GM18511 (cell line): ENCODE data around the gene TMTC3.

ENCODE experiments used
- ATAC-seq: cut with Tn5 transposase; IDR thresholded peaks from one replicate; pipeline ENCODE4 v1.9.1; 2021; ENCODE audit warnings: mild to moderate bottlenecking, moderate library complexity; ENCODE audit not compliant: unreplicated experiment

TMTC3 gene

GRCh38 chr12:88223519-88223918 is 81.4 kb downstream of the TMTC3 start:
- ATAC-seq: no peak

- ATAC-seq: no peak
These were observed 83.7 kb downstream of the TMTC3 start for GRCh38 chr12:88225776-88226175.

DNA sequence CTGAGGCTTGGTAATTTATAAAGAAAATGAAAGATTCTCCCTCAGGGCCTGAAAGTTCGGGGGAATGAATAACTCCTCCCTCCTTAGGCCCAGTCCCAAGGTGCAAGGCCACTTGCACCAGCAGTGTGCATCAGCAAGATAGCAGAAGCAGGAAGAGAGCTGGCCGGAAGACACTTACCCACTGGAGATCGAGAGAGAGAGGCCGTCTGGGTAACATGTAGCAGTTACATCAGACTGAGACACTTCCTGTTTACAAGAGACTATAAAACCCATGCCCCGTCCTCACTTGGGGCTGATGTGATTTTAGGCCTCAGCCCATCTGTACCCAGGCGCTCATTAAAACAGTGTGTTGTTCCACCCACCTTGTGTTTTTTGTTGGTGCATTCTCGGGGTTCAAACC is 85.2 kb downstream of the TMTC3 start:
- ATAC-seq: no peak

DNA sequence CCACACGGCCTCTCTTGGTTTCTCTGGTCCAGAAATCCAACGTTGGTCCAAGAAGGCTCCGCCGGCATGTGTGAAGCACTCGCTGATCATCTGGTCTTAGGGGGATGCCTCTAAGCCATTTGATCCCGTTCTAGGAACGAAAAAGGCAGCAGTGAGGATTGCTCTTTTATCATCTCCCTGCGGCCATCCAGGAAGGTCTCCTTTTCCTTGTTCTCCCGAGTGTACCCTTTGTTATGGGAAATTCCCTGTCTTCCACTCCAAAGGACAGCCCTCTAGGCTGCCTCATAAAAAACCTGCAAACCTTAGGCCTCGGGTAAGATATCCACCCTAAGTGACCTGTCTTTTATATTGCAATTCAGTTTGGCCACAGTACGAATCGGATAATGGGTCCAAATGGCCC is 85.8 kb downstream of the TMTC3 start:
- ATAC-seq: no peak

- ATAC-seq: no peak
These were observed 86.6 kb downstream of the TMTC3 start for GRCh38 chr12:88228720-88229119.

- no peak for ATAC-seq
These were observed 88.2 kb downstream of the TMTC3 start for GRCh38 chr12:88230271-88230670.

DNA sequence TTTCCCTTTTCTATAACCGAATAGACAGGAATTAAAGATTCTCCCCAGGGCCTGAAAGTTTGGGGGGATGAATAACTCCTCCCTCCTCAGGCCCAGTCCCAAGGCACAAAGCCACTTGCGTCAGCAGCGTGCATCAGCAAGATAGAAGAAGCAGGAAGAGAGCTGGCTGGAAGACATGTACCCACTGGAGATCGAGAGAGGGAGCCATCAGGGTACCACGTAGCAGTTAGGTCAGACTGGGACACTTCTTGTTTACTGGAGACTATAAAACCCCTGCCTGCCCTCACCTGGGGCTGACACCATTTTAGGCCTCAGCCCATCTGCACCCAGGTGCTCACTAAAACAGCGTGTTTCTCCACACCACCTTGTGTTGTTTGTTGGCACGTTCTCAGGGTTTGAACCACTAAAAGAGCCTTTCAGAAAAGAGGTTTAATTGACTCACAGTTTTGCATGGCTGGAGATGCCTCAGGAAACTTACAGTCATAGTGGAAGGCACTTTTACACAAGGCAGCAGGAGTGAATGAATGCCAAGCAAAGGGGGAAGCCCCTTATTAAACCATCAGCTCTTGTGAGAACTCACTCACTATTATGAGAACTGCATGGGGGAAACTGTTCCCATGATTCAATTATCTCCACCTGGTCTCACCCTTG is 93.2 kb downstream of the TMTC3 start:
- no peak for ATAC-seq

DNA sequence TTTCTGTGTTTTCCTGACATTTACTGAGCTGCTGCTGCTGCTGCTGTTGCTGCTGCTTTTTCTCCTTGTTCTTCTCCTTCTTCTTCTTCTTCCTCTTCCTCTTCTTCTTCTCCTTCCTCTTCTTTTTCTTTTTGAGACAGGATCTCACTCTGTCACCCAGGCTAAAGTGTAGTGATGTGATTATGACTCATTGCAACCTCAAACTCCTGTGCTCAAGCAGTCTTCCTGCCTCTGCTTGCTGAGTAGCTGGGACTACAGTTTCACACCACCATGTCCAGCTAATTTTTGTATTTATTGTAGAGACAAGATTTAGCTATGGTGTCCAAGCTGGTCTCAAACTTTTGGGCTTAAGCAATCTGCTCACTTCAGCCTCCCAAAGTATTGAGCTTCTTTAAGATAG is 95.8 kb downstream of the TMTC3 start:
- peak; percentile 76 for ATAC-seq

- peak; percentile 10 for ATAC-seq
These were observed 96.3 kb downstream of the TMTC3 start for GRCh38 chr12:88238406-88238805.

GRCh38 chr12:88241862-88242570 is 99.9 kb downstream of the TMTC3 start:
- ATAC-seq: no peak

- ATAC-seq: no peak
These were observed 100.4 kb downstream of the TMTC3 start for GRCh38 chr12:88242571-88242925.

DNA sequence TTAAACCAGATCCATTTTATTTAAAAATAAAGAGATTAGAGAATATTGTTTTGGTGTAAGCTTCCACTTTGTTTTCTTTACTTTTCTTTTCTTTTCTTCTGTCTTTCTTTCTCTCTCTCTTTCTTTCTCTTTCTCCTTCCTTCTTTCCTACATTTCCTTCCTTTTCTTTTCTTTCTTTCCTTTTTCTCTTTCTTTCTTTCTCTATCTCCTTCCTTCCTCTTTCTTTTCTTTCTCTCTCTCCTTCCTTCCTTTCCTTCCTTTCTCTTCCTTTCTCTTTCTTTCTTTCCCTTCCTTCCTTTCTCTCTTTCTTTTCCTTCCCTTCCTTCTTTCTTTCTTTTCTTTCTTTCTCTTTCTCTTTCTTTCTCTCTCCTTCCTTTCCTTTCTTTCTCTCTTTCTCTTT is 100.8 kb downstream of the TMTC3 start:
- no peak for ATAC-seq

GRCh38 chr12:88243982-88244381 is 101.9 kb downstream of the TMTC3 start:
- no peak for ATAC-seq

GRCh38 chr12:88245905-88246304 is 103.8 kb downstream of the TMTC3 start:
- no peak for ATAC-seq

DNA sequence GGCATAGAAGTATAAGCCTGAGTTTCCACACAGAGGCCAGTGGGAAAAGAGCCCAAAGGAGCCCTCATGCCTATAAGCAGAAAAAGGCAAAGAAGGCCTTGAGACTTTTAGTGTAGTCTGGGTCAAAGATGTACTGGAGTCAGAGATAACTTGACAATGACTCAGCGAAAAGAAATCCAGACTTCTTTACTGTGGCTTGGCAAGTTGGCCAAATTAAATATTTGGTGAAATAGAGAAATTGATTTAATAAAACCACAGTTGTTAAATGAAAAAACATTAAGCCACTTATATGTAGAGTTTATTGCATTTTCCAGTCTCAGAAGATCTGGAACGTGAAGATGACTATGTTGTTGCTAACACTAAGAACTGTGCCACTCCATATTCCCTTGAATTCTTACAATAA is 105.1 kb downstream of the TMTC3 start:
- ATAC-seq: no peak

DNA sequence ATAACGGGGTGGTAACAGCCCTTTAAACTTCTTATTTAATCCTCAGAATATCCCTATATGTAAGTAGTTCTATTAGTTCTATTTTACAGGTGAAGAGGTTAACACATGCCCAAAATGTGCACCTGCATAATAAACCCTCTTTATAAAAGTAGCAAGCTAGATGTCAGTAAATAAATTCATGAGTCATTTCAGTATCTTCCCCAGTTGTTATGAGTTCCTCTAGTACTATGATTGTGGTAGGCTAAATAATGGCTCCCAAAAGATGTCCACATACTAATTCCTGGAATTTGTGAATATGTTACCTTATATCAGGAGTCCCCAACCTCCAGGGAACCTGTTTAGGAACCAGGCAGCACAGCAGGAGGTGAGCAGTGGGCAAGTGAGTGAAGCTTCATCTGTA is 106.5 kb downstream of the TMTC3 start:
- no peak for ATAC-seq
